ENCODE data around the gene ASB2. TPM values are rescaled to one million over a fixed set of nuclear protein-coding genes. Genes with fewer than 3 reads are reported as not detected.

ASB2 gene
- total RNA-seq, 2 donors from 2014 or later: 47.2 to 48.3 TPM

GRCh38 chr14:94016446-94016976, 40.1 kb upstream of the ASB2 start:
- no peak for TF ChIP-seq CTCF (IDR thresholded peaks at IDR 0.05)
- no peaks in the 10 kb centered on the region for H3K36me3 ChIP-seq
- ATAC-seq (ENCODE audit: insufficient number of reproducible peaks, low FRiP score, low read depth): no peak
- no peak overlapping the region for H3K4me3 ChIP-seq
- no peaks in the 10 kb centered on the region for H3K27me3 ChIP-seq (replicated peaks; ENCODE audit: insufficient read depth)
- no peak for DNase-seq (ENCODE audit: low spot score)
- no peaks in the 10 kb centered on the region for H3K9me3 ChIP-seq
- no peak overlapping the region for H3K27ac ChIP-seq
- no peaks in the 10 kb centered on the region for H3K4me1 ChIP-seq (ENCODE audit: control insufficient read depth in 1 of 2, low read depth in 2 of 2)

DNA sequence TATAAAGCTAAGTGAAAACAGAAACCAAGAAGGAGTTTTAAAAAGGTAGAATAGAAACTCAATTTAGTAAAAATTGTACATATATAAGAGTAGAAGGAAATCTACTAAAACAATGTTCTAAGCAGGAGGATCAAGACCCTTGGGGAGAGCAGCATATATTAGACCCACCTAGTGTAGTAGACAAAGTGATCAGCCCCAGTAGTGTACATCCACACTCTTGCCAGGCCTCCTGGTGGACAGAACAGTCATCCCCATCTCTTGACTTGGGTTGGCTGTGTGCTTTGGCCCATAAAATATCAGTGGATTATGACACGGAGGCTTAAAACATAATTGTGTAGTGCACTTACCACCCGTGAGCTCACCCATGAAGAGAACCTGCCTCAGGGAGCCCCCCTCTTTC, 38.9 kb upstream of the ASB2 start:
- H3K27ac ChIP-seq: no peak overlapping the region
- no peaks in the 10 kb centered on the region for H3K36me3 ChIP-seq
- ATAC-seq (ENCODE audit: insufficient number of reproducible peaks, low FRiP score, low read depth): no peak
- H3K4me1 ChIP-seq (ENCODE audit: control insufficient read depth in 1 of 2, low read depth in 2 of 2): no peaks in the 10 kb centered on the region
- no peak overlapping the region for H3K4me3 ChIP-seq
- H3K27me3 ChIP-seq (replicated peaks; ENCODE audit: insufficient read depth): no peaks in the 10 kb centered on the region
- no peak for DNase-seq (ENCODE audit: low spot score)
- H3K9me3 ChIP-seq: no peaks in the 10 kb centered on the region
- TF ChIP-seq CTCF (IDR thresholded peaks at IDR 0.05): no peak

DNA sequence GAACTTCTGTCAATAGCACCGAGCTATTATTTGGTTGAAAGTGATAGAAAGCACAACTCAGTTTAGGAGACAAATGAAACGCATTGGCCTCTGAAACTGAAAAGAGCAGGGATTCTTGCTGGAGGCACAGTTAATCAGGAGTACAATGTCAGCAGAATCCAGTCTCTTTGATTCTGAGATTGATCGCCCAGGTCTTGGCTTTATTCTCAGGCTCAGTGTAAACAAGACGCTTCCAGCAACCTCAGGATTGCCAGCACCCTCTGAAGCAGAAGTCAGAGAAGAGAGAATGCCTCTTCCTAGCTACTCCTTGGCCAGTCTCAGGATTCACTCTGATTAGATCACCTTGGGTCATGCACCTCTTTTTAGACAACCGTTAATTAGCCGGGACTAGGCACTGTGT, 38.0 kb upstream of the ASB2 start:
- no peak for ATAC-seq (ENCODE audit: insufficient number of reproducible peaks, low FRiP score, low read depth)
- Histone ChIP-seq H3K27ac (no peak overlapping the region), H3K4me1 (ENCODE audit: control insufficient read depth in 1 of 2, low read depth in 2 of 2) (no peaks in the 10 kb centered on the region), H3K36me3 (no peaks in the 10 kb centered on the region), H3K9me3 (no peaks in the 10 kb centered on the region), H3K27me3 (replicated peaks; ENCODE audit: insufficient read depth) (no peaks in the 10 kb centered on the region), H3K4me3 (no peak overlapping the region)
- no peak for TF ChIP-seq CTCF (IDR thresholded peaks at IDR 0.05)
- DNase-seq (ENCODE audit: low spot score): no peak

DNA sequence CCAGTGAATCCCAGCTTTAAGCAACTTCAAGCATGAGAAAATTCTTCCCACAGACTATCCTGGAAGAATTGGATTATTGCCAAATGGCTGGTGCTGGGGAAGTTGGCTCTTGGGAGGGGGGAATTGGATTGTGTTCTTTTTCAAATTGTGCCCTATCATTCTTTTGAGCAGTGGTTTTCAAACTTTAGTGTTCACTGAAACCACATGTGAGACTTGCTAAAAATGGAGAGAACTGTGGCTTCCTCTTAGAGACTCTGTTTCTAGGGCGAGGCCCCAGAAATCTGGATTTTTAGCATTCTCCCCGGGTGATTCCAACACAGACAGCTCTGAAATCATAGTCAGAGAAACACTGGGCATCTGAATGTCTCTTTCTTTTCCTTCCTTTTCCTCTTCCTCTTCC, 35.4 kb upstream of the ASB2 start:
- no peaks in the 10 kb centered on the region for H3K4me1 ChIP-seq (ENCODE audit: control insufficient read depth in 1 of 2, low read depth in 2 of 2)
- TF ChIP-seq CTCF (IDR thresholded peaks at IDR 0.05): no peak
- DNase-seq (ENCODE audit: low spot score): no peak
- H3K27ac ChIP-seq: no peak overlapping the region
- no peaks in the 10 kb centered on the region for H3K27me3 ChIP-seq (replicated peaks; ENCODE audit: insufficient read depth)
- H3K9me3 ChIP-seq: no peaks in the 10 kb centered on the region
- no peaks in the 10 kb centered on the region for H3K36me3 ChIP-seq
- no peak for ATAC-seq (ENCODE audit: insufficient number of reproducible peaks, low FRiP score, low read depth)
- no peak overlapping the region for H3K4me3 ChIP-seq

DNA sequence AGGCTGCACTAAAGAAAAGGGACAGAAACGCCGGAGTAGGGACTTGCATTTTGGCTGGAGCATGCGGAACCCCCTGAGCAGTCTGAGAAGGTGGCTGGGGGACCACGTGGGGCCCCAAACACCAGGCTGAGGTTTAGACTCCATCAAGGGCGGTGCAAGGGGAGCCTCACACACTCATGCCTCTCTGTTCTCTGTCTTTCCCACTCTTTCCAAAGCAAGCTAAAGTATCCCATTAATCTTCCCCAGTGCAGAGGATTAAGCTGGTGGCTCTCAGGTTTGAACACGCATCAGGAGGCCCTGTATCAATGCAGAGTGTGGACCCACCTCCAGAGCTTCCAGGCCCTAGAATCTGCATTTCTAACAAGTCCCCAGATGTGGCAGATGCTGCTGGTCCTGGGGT, 34.3 kb upstream of the ASB2 start:
- Histone ChIP-seq H3K27me3 (replicated peaks; ENCODE audit: insufficient read depth) (no peaks in the 10 kb centered on the region), H3K4me3 (no peak overlapping the region), H3K9me3 (no peaks in the 10 kb centered on the region), H3K27ac (no peak overlapping the region), H3K4me1 (ENCODE audit: control insufficient read depth in 1 of 2, low read depth in 2 of 2) (no peaks in the 10 kb centered on the region), H3K36me3 (no peaks in the 10 kb centered on the region)
- TF ChIP-seq CTCF (IDR thresholded peaks at IDR 0.05): no peak
- DNase-seq (ENCODE audit: low spot score) (no peak), ATAC-seq (ENCODE audit: insufficient number of reproducible peaks, low FRiP score, low read depth) (no peak)

Measured in thoracic aorta (tissue), 2 donors.